Measurements from ENCODE around the gene SUGCT. TPM values are rescaled to one million over a fixed set of nuclear protein-coding genes. Genes with fewer than 3 reads are reported as not detected.

SUGCT gene
- total and polyA plus RNA-seq, 2 of the 8 experiments (the other 6 are each of a cell fraction or from before 2014, with no cell fraction given) = 2.8 to 5.4 TPM

- Histone ChIP-seq H2BK12ac (ENCODE audit: low read depth, low read length) (no peak overlapping the region), H2BK15ac (ENCODE audit: low read length) (no peak overlapping the region), H2BK5ac (ENCODE audit: low read depth, low read length) (no peak overlapping the region), H4K91ac (replicated peaks; ENCODE audit: insufficient read length, low read length) (no peak overlapping the region), H3K56ac (replicated peaks; ENCODE audit: insufficient read length, low read depth, low read length) (no peak overlapping the region), H3K4me3 (ENCODE audit: extremely low read depth in 1 of 4, insufficient read depth in 2 of 4, low read depth in 3 of 4, low read length in 4 of 4) (no peak overlapping the region; a peak in 1 of 8 replicates), H3K27ac (ENCODE audit: low read depth, low read length) (no peak overlapping the region), H3K23me2 (ENCODE audit: low read depth, low read length) (no peaks in the 10 kb centered on the region), H3K79me1 (ENCODE audit: low read depth, low read length) (no peaks in the 10 kb centered on the region), H2BK20ac (ENCODE audit: low read length) (no peak overlapping the region), H4K20me1 (replicated peaks in 1 of 2; ENCODE audit: control insufficient read depth in 1 of 2, insufficient read depth in 2 of 2, low read length in 2 of 2) (peaks cover 0 to 2% of the 10 kb centered on the region in 2 experiments), H3K9ac (replicated peaks in 1 of 4; ENCODE audit: extremely low read depth in 1 of 4, low read depth in 3 of 4, low read length in 3 of 4) (no peak overlapping the region), H3K27me3 (replicated peaks in 1 of 4; ENCODE audit: control insufficient read depth in 3 of 4, extremely low read depth in 1 of 4, insufficient read depth in 3 of 4, low read length in 3 of 4) (no peaks in the 10 kb centered on the region), H3K9me3 (ENCODE audit: insufficient read depth in 2 of 2, low read depth in 1 of 2, low read length in 1 of 2) (no peaks in the 10 kb centered on the region), H4K5ac (ENCODE audit: insufficient read length, low read depth, low read length) (no peak overlapping the region), H3K79me2 (ENCODE audit: control insufficient read depth in 1 of 2, insufficient read depth in 2 of 2, low read length in 2 of 2) (no peaks in the 10 kb centered on the region), H2AFZ (ENCODE audit: low read length) (no peak overlapping the region), H3K4me2 (ENCODE audit: insufficient read depth in 1 of 2, low read depth in 2 of 2, low read length in 2 of 2) (peak overlapping the region; percentile 5 to 24; a peak in 1 of 4 replicates), H3K23ac (ENCODE audit: insufficient read length) (no peak overlapping the region), H3K36me3 (ENCODE audit: control insufficient read depth in 2 of 4, insufficient read depth in 4 of 4, low read length in 3 of 4) (peaks cover 7 to 25% (median 14%) of the 10 kb centered on the region in 4 experiments), H3K18ac (ENCODE audit: extremely low read depth, low read length) (no peak overlapping the region), H3K4ac (replicated peaks; ENCODE audit: insufficient read length, low read depth, low read length) (no peak overlapping the region), H2AK5ac (ENCODE audit: low read depth, low read length) (no peak overlapping the region), H3K14ac (ENCODE audit: insufficient read length) (no peak overlapping the region), H3K4me1 (replicated peaks in 1 of 4; ENCODE audit: control insufficient read depth in 3 of 4, insufficient read depth in 4 of 4, low read length in 3 of 4) (peaks cover 0 to 4% (median 2%) of the 10 kb centered on the region in 4 experiments; a peak in 4 of 7 replicates), H4K8ac (ENCODE audit: extremely low read depth, insufficient read depth, low read length) (no peak overlapping the region), H2BK120ac (replicated peaks; ENCODE audit: low read depth, low read length) (no peak overlapping the region)
- ChIA-PET CTCF (ENCODE audit: partially characterized antibody) (no interaction called here), POLR2A (ENCODE audit: partially characterized antibody) (no interaction called here)
- no peak for DNase-seq (ENCODE audit: low read depth in 1 of 2, low spot score in 2 of 2)
- no peak for FAIRE-seq
- no peak for TF ChIP-seq RXRA (IDR thresholded peaks at IDR 0.05; ENCODE audit: insufficient read depth, low read depth, low read length)
- no peak for TF ChIP-seq SP4 (IDR thresholded peaks at IDR 0.05; ENCODE audit: low read length)
- no peak for TF ChIP-seq SAP30 (IDR thresholded peaks at IDR 0.05; ENCODE audit: insufficient read depth, insufficient replicate concordance, low read length)
- no peak for TF ChIP-seq CREB1 (IDR thresholded peaks at IDR 0.05)
- no peak for TF ChIP-seq POLR2A (IDR thresholded peaks at IDR 0.05; ENCODE audit: control extremely low read depth in 1 of 2, low read depth in 2 of 2, low read length in 2 of 2)
- no peak for TF ChIP-seq NRF1 (IDR thresholded peaks at IDR 0.05; ENCODE audit: low read depth, low read length)
- TF ChIP-seq EZH2 (IDR thresholded peaks at IDR 0.05; ENCODE audit: low read depth, low read length, severe bottlenecking) = no peak
- no peak for TF ChIP-seq GABPA (IDR thresholded peaks at IDR 0.05; ENCODE audit: borderline replicate concordance, insufficient read depth, low read length)
- no peak for TF ChIP-seq TBP (IDR thresholded peaks at IDR 0.05; ENCODE audit: low read depth, low read length)
- no peak for TF ChIP-seq EP300 (IDR thresholded peaks at IDR 0.05; ENCODE audit: borderline replicate concordance in 1 of 2, low read depth in 2 of 2, low read length in 2 of 2)
- 11% methylated on average over 1 of the region's 1 CpG; no CpG with 5 or more reads in 1 of the 2 experiments for WGBS, 2 experiments (ENCODE audit: extremely low coverage in 1 of 2, insufficient coverage in 1 of 2, insufficient read length in 1 of 2, insufficient replicate concordance in 2 of 2, low coverage in 1 of 2, low lambda C conversion rate in 2 of 2, missing lambda C conversion rate in 1 of 2)
Measured at GRCh38 chr7:40095695-40096327, 39.0 kb upstream of the SUGCT start.
